ENCODE results near the gene PITX1. TPM values are rescaled to one million over a fixed set of nuclear protein-coding genes. Genes with fewer than 3 reads are reported as not detected.

PITX1 gene
- total RNA-seq, 1 donor from 2014 or later: 141 TPM

- Histone ChIP-seq H3K9me3 (no peaks in the 10 kb centered on the region), H3K27ac (no peak overlapping the region), H3K4me3 (no peak overlapping the region), H3K4me1 (no peaks in the 10 kb centered on the region), H3K36me3 (no peaks in the 10 kb centered on the region), H3K27me3 (no peaks in the 10 kb centered on the region)
- TF ChIP-seq, protein P1, sequence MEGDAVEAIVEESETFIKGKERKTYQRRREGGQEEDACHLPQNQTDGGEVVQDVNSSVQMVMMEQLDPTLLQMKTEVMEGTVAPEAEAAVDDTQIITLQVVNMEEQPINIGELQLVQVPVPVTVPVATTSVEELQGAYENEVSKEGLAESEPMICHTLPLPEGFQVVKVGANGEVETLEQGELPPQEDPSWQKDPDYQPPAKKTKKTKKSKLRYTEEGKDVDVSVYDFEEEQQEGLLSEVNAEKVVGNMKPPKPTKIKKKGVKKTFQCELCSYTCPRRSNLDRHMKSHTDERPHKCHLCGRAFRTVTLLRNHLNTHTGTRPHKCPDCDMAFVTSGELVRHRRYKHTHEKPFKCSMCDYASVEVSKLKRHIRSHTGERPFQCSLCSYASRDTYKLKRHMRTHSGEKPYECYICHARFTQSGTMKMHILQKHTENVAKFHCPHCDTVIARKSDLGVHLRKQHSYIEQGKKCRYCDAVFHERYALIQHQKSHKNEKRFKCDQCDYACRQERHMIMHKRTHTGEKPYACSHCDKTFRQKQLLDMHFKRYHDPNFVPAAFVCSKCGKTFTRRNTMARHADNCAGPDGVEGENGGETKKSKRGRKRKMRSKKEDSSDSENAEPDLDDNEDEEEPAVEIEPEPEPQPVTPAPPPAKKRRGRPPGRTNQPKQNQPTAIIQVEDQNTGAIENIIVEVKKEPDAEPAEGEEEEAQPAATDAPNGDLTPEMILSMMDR (IDR thresholded peaks at IDR 0.05): no peak
- TF ChIP-seq POLR2A (IDR thresholded peaks at IDR 0.05) (no peak), POLR2AphosphoS5 (IDR thresholded peaks at IDR 0.05; ENCODE audit: insufficient read depth in 1 of 2, low read depth in 1 of 2) (no peak)
- DNase-seq (ENCODE audit: extremely low spot score in 2 of 2): no peak
- intact Hi-C loops (cut with DNase I): no loop called here
Measured at GRCh38 chr5:135053989-135054388, 20.0 kb upstream of the PITX1 start.

DNA sequence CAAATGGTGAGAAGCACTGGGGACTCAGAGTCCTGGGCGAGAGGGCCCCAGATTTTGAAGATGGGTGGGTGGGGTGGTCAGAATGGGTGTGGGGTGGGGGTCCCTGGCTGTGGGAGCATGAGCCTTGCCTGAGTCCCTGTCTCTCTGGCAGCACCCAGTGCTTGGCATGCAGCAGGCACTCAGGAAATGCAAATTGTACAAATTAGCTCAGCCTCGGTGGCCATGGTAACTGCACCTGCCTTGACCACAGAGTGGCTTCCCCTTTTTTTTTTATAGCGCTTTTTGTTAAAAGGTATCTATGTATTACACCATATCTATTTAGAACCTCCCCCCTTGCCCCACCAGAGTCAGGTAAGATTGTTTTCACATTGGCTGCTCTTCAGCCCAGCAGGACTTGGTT is 19.2 kb upstream of the PITX1 start:
- DNase-seq (ENCODE audit: extremely low spot score in 2 of 2): no peak
- intact Hi-C loops (cut with DNase I): no loop called here
- no peaks in the 10 kb centered on the region for H3K36me3 ChIP-seq
- H3K4me3 ChIP-seq: no peak overlapping the region
- H3K9me3 ChIP-seq: no peaks in the 10 kb centered on the region
- TF ChIP-seq POLR2A (IDR thresholded peaks at IDR 0.05): no peak
- TF ChIP-seq POLR2AphosphoS5 (IDR thresholded peaks at IDR 0.05; ENCODE audit: insufficient read depth in 1 of 2, low read depth in 1 of 2): no peak
- TF ChIP-seq, protein P1 (IDR thresholded peaks at IDR 0.05): no peak
- H3K4me1 ChIP-seq: no peaks in the 10 kb centered on the region
- H3K27me3 ChIP-seq: no peaks in the 10 kb centered on the region
- H3K27ac ChIP-seq: no peak overlapping the region

- Histone ChIP-seq H3K4me1 (no peaks in the 10 kb centered on the region), H3K4me3 (no peak overlapping the region), H3K36me3 (no peaks in the 10 kb centered on the region), H3K27me3 (no peaks in the 10 kb centered on the region), H3K27ac (no peak overlapping the region), H3K9me3 (no peaks in the 10 kb centered on the region)
- TF ChIP-seq, protein P1 (IDR thresholded peaks at IDR 0.05): no peak
- TF ChIP-seq POLR2AphosphoS5 (IDR thresholded peaks at IDR 0.05; ENCODE audit: insufficient read depth in 1 of 2, low read depth in 1 of 2) (no peak), POLR2A (IDR thresholded peaks at IDR 0.05) (no peak)
- intact Hi-C loops (cut with DNase I): no loop called here
- no peak for DNase-seq (ENCODE audit: extremely low spot score in 2 of 2)
Measured at GRCh38 chr5:135052511-135053145, 18.6 kb upstream of the PITX1 start.

DNA sequence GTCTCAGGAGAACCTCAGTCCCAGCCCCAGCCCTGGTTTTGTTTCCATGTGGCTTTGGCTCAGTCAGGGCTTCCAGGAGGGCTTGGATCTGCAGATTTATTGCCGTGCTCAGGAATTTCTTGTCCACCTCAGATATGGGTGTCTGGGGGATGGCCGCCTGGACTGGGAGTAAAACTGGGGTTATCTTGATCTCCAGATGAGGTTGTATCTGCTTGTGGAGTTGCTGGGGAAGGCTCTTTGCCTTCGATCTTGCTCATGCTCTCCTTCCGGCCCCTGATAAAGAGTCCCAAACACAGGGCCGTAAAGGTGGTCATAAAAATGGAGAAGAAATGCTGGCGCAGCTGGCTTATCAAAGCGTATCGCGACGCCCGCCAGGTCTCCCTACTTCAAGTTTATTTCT is 17.8 kb upstream of the PITX1 start:
- Histone ChIP-seq H3K9me3 (no peaks in the 10 kb centered on the region), H3K4me3 (no peak overlapping the region), H3K4me1 (peaks cover 5% of the 10 kb centered on the region), H3K27ac (no peak overlapping the region), H3K27me3 (no peaks in the 10 kb centered on the region), H3K36me3 (no peaks in the 10 kb centered on the region)
- intact Hi-C loops (cut with DNase I): no loop called here
- no peak for TF ChIP-seq POLR2AphosphoS5 (IDR thresholded peaks at IDR 0.05; ENCODE audit: insufficient read depth in 1 of 2, low read depth in 1 of 2)
- DNase-seq (ENCODE audit: extremely low spot score in 2 of 2): no peak

- Histone ChIP-seq H3K27me3 (no peaks in the 10 kb centered on the region), H3K36me3 (no peaks in the 10 kb centered on the region), H3K4me3 (no peak overlapping the region), H3K27ac (no peak overlapping the region), H3K4me1 (peaks cover 5% of the 10 kb centered on the region), H3K9me3 (no peaks in the 10 kb centered on the region)
- intact Hi-C loops (cut with DNase I): no loop called here
- DNase-seq (ENCODE audit: extremely low spot score in 2 of 2): no peak
- TF ChIP-seq, protein P1 (IDR thresholded peaks at IDR 0.05): no peak
- TF ChIP-seq POLR2AphosphoS5 (IDR thresholded peaks at IDR 0.05; ENCODE audit: insufficient read depth in 1 of 2, low read depth in 1 of 2) (no peak), POLR2A (IDR thresholded peaks at IDR 0.05) (no peak)
Measured at GRCh38 chr5:135051399-135051798, 17.4 kb upstream of the PITX1 start.
